Testis (tissue), 3 donors: ENCODE data around the gene FBXW5. TPM values are rescaled to one million over a fixed set of nuclear protein-coding genes. Genes with fewer than 3 reads are reported as not detected.
A peak's percentile ranks its signal among the peaks of the same experiment; 100 is the strongest.

Experiments
- DNase-seq: peaks from one replicate; pipeline ENCODE4 v3.0.0-alpha.2; 2019
- H3K27ac ChIP-seq, 2 donors: fragments of 200-600 bp; sonication (generic); one replicate each; pipeline ENCODE4 v1.5.1; 2019
- H3K27me3 ChIP-seq: fragments of 200-600 bp; sonication (generic); one replicate; pipeline ENCODE4 v1.5.1; 2019
- H3K36me3 ChIP-seq: fragments of 200-600 bp; sonication (generic); one replicate; pipeline ENCODE4 v1.5.1; 2017; ENCODE audit warnings: low read depth; ENCODE audit errors: missing control alignments
- H3K4me1 ChIP-seq: fragments of 200-600 bp; sonication (generic); one replicate; pipeline ENCODE4 v1.5.1; 2019
- H3K4me3 ChIP-seq, 2 donors: fragments of 200-600 bp; sonication (generic); one replicate each; pipeline ENCODE4 v1.5.1; 2017 to 2019
- H3K9me3 ChIP-seq: fragments of 200-600 bp; sonication (generic); one replicate; pipeline ENCODE4 v1.5.1; 2017
- POLR2A ChIP-seq: fragments of 450-650 bp; IDR thresholded peaks from one replicate; pipeline ENCODE4 v1.6.1; 2017; ENCODE audit warnings: antibody characterized with exemption, mild to moderate bottlenecking, moderate library complexity
- WGBS, 2 donors: methylation state at CpG; one replicate each; pipeline ENCODE4 v1.1.5; 2018; 5-methylcytosine and 5-hydroxymethylcytosine counted together
- intact Hi-C: fragments of 100-400 bp; cut with DNase I; formaldehyde crosslinking; loops from one replicate; pipeline ENCODE4 v1.15.1; 2023; ENCODE audit warnings: low total_unique reads
- polyA plus RNA-seq: library from polyadenylated mRNA; stranded (reverse); fragments of 350-450 nt; fragmentation: Illumina TruSeq; extraction: RNeasy Lipid Tissue Mini Kit (QIAGEN cat#74804); gene quantifications from one replicate; pipeline ENCODE4 v1.2.3, GENCODE V29; 2014; ENCODE audit warnings: low read depth, low replicate concordance; ENCODE audit not compliant: insufficient read depth
- total RNA-seq, 2 donors: library from RNA; depleted of rRNA; stranded (reverse); fragments of >200 nt; gene quantifications; one replicate each; pipeline ENCODE4 v1.2.3, GENCODE V29; 2016
- TF ChIP-seq, protein P1 (sequence below), 3 experiments: fragments of 450-650 bp in 2 of 3; fragments of 200-600 bp in 1 of 3; sonication (generic) in 1 of 3; IDR thresholded peaks; one replicate each; pipeline ENCODE4 v1.5.1; 2016 to 2019; ENCODE audit warnings: antibody characterized with exemption in 3 of 3, mild to moderate bottlenecking in 2 of 3, moderate library complexity in 1 of 3

Gene FBXW5
- total and polyA plus RNA-seq, 3 donors from 2014 or later, result 452 to 749 (median 509) TPM

GRCh38 chr9:136958898-136959850 lies 14.6 kb upstream of the FBXW5 start:
- TF ChIP-seq, protein P1, sequence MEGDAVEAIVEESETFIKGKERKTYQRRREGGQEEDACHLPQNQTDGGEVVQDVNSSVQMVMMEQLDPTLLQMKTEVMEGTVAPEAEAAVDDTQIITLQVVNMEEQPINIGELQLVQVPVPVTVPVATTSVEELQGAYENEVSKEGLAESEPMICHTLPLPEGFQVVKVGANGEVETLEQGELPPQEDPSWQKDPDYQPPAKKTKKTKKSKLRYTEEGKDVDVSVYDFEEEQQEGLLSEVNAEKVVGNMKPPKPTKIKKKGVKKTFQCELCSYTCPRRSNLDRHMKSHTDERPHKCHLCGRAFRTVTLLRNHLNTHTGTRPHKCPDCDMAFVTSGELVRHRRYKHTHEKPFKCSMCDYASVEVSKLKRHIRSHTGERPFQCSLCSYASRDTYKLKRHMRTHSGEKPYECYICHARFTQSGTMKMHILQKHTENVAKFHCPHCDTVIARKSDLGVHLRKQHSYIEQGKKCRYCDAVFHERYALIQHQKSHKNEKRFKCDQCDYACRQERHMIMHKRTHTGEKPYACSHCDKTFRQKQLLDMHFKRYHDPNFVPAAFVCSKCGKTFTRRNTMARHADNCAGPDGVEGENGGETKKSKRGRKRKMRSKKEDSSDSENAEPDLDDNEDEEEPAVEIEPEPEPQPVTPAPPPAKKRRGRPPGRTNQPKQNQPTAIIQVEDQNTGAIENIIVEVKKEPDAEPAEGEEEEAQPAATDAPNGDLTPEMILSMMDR (IDR thresholded peaks at IDR 0.05), result no peak
- no peak for TF ChIP-seq POLR2A
- intact Hi-C loops, result no loop called here
- Histone ChIP-seq H3K4me3 (no peak overlapping the region), H3K27ac (peak overlapping the region; percentile 65 to 77), H3K9me3 (no peaks in the 10 kb centered on the region), H3K27me3 (no peaks in the 10 kb centered on the region), H3K4me1 (peaks cover 49% of the 10 kb centered on the region), H3K36me3 (no peaks in the 10 kb centered on the region)
- DNase-seq, result no peak
- WGBS, 2 donors, result 78% methylated on average over 27 of the region's 28 CpGs; no CpG with 5 or more reads in 1 of the 2 donors

GRCh38 chr9:136958473-136958872 lies 13.9 kb upstream of the FBXW5 start:
- intact Hi-C loops, result no loop called here
- 86 to 87% methylated on average over 5 to 7 of the region's 7 CpGs for WGBS, 2 donors
- no peaks in the 10 kb centered on the region for H3K9me3 ChIP-seq
- no peak for DNase-seq
- TF ChIP-seq, protein P1 (IDR thresholded peaks at IDR 0.05), result no peak
- TF ChIP-seq POLR2A, result no peak
- H3K27ac ChIP-seq, result peak overlapping the region in 1 of 2 donors; percentile 77
- H3K27me3 ChIP-seq, result no peaks in the 10 kb centered on the region
- peaks cover 42% of the 10 kb centered on the region for H3K4me1 ChIP-seq
- no peak overlapping the region for H3K4me3 ChIP-seq
- H3K36me3 ChIP-seq, result no peaks in the 10 kb centered on the region

GRCh38 chr9:136957901-136958300 lies 13.4 kb upstream of the FBXW5 start:
- H3K27me3 ChIP-seq, result no peaks in the 10 kb centered on the region
- no peak overlapping the region for H3K27ac ChIP-seq

GRCh38 chr9:136957461-136957860 lies 12.9 kb upstream of the FBXW5 start:
- intact Hi-C loops, result no loop called here
- TF ChIP-seq, protein P1 (IDR thresholded peaks at IDR 0.05), result no peak
- TF ChIP-seq POLR2A, result no peak
- WGBS, 2 donors, result 96 to 100% methylated on average over 1 of the region's 1 CpG
- H3K9me3 ChIP-seq, result no peaks in the 10 kb centered on the region
- DNase-seq, result no peak
- H3K27me3 ChIP-seq, result no peaks in the 10 kb centered on the region
- H3K36me3 ChIP-seq, result no peaks in the 10 kb centered on the region
- no peak overlapping the region for H3K27ac ChIP-seq
- peaks cover 38% of the 10 kb centered on the region for H3K4me1 ChIP-seq
- no peak overlapping the region for H3K4me3 ChIP-seq

More at GRCh38 chr9:136957901-136958300, 13.4 kb upstream of the FBXW5 start:
- Histone ChIP-seq H3K36me3 (no peaks in the 10 kb centered on the region), H3K9me3 (no peaks in the 10 kb centered on the region), H3K4me1 (peaks cover 38% of the 10 kb centered on the region), H3K4me3 (no peak overlapping the region)
- intact Hi-C loops, result no loop called here
- no peak for DNase-seq
- TF ChIP-seq, protein P1 (IDR thresholded peaks at IDR 0.05), result no peak
- no peak for TF ChIP-seq POLR2A
- WGBS, 2 donors, result 93 to 96% methylated on average over 5 to 6 of the region's 6 CpGs
